ENCODE measurements around the gene FAM217B. TPM values are rescaled to one million over a fixed set of nuclear protein-coding genes. Genes with fewer than 3 reads are reported as not detected.

Gene FAM217B
- total RNA-seq, 1 experiment from 2014 or later = 9.0 TPM

GRCh38 chr20:59976156-59976782 is 36.1 kb downstream of the FAM217B start:
- DNase-seq (ENCODE audit: low read depth) = no peak

DNA sequence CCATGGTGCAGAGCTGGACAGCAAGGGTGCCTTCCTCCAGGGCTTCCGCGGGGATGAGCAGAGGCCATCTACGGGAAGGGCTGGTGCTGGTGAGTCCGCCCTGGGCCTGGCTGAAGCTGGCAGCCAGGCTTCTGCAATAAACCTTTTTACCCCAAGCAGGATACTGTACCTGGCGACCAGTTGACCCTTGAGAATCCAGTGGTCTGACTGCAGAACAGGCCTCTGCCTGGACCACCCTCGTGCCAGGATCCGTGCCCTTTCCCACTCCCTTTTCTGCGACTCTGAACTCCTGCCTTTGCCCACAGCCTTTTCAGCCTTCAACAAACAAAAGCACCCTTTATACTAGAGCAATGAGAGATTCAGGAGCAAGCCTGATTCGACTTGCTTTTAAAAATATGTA is 36.9 kb downstream of the FAM217B start:
- DNase-seq (ENCODE audit: low read depth) = no peak

DNA sequence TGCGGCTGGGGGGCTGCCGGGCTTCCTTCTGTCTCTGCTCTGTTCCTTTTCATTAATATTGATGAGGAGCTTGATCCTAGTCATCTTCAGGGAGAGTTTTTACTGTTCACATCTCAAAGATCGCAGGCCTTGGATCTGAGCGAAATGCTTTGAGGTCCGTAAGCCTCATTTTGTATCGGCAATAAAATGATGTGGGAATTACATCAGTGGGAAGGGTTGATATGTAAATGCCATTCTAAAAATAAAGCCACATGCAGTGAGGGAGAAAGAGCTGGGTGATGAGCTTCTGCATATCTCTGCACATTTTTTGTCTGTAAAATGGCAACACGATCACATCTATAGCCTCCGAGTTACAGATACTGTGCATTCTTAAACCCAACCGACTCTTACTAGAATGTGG is 42.9 kb downstream of the FAM217B start:
- DNase-seq (ENCODE audit: low read depth) = no peak

- DNase-seq (ENCODE audit: low read depth) = no peak
Observed at GRCh38 chr20:59984541-59984940, 44.4 kb downstream of the FAM217B start.

DNA sequence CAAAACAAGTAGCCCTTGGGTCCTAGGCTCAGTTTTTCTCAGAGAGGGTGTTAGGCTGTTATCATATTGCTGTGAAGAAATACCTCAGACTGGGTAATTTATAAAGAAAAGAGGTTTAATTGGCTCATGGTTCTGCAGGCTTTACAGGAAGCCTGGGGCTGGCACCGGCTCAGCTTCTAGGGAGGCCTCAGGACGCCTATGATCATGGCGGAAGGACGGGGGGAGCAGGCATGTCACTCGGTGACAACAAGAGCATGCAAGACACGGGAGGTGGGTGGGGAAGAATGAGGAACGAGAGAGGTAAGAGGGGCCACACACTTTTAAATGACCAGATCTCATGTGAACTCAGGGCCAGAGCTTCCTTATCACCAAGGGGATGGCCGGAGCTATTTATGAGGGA is 45.0 kb downstream of the FAM217B start:
- no peak for DNase-seq (ENCODE audit: low read depth)

- DNase-seq (ENCODE audit: low read depth) = no peak
Observed at GRCh38 chr20:59985864-59986263, 45.7 kb downstream of the FAM217B start.

GRCh38 chr20:59987135-59987534 is 46.9 kb downstream of the FAM217B start:
- no peak for DNase-seq (ENCODE audit: low read depth)

GRCh38 chr20:59988141-59988540 is 48.0 kb downstream of the FAM217B start:
- peak; percentile 11 for DNase-seq (ENCODE audit: low read depth)

DNA sequence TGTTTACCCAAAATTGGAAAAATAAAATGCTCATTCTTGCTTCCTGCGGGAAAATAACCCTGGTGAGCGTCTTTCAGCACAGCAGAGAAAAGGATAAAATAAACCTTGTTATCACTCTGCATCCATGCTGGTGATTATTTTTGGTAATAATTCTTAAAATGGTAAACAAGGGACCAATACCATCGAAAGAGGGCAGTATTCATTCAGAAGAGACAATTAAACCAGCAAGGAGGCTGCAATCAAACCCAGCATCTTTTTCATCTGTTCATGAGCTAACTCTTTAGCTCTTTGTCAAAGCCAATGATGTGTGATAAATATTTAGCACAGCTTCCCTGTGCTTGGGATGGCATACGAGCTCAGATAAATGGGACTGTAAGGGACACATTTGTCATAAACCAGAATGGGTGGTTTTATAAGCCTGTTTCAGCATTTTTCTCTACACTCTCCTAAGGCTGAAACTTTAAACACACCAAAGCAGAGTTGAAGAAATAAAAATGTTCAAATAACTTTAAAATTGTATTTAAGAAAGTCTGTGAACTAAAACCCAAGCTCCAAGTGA is 52.4 kb downstream of the FAM217B start:
- DNase-seq (ENCODE audit: low read depth) = no peak

DNA sequence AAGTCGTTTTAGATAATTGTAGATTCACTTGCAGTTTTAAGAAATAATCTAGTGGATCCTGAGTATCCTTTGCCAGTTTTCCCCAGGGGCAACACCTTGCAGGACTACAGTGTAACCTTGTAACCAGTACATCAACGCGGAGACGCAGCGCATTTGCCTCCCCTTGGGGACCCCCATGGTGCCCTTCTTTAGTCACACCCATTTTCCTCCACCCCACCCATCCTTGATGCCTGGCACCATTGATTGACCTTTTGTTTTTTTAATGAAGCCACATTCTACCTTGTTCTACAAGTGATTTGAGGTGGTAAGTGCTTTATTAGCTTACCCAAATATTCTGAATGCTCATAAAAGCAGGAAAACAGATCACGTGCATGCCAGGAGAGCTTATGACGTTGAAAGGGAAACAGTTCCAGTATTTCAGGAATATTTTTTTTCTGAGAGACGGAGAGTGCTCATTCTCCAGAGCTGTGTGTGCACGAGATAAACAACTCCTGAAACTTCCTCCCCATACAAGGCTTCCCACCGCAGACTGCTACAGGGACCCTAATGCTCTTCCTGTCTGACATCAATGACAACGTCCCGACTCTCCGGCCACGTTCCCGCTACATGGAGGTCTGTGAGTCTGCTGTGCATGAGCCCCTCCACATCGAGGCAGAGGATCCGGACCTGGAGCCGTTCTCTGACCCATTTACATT is 53.7 kb downstream of the FAM217B start:
- DNase-seq (ENCODE audit: low read depth) = no peak

GRCh38 chr20:59994697-59995122 is 54.5 kb downstream of the FAM217B start:
- no peak for DNase-seq (ENCODE audit: low read depth)

DNA sequence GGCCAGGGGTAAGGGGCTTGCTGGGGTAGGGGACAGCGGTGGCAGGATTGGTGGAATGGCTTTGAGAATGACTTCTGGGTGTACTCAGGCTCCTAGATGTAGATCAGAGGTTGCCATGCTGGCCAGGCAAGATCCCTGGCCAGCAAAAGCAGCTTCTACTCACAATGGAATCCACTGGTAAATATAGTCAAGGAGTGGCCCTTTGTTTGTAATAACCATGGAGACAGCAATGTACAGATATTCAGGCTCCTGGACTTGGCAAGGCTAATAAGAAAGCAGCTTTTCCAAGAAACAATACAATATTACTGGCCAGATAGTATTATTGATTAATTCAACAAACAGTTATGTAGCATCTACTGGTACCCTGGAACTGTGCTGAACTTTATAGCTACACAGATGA is 55.9 kb downstream of the FAM217B start:
- no peak for DNase-seq (ENCODE audit: low read depth)

- no peak for DNase-seq (ENCODE audit: low read depth)
Observed at GRCh38 chr20:59997896-59998295, 57.7 kb downstream of the FAM217B start.

Other genes with a start within 250 kb of the FAM217B start
- 6.2 and 10.1 TPM in 2 replicates for gene SYCP2, start 6.8 kb upstream of the FAM217B start, total RNA-seq (2014; rRNA removed; shearing (Covaris generic))
- 6.4 and 7.1 TPM in 2 replicates for gene PPP1R3D, start 84 bp upstream of the FAM217B start, total RNA-seq (2014; rRNA removed; shearing (Covaris generic))
- gene CDH26, start 18.0 kb downstream of the FAM217B start, total RNA-seq (2014; rRNA removed; shearing (Covaris generic)) = not detected in 2 replicates

Measured in RPMI7951 (cell line).